ENCODE data around the gene ATRNL1. TPM values are rescaled to one million over a fixed set of nuclear protein-coding genes. Genes with fewer than 3 reads are reported as not detected.

ATRNL1 gene, protein sequence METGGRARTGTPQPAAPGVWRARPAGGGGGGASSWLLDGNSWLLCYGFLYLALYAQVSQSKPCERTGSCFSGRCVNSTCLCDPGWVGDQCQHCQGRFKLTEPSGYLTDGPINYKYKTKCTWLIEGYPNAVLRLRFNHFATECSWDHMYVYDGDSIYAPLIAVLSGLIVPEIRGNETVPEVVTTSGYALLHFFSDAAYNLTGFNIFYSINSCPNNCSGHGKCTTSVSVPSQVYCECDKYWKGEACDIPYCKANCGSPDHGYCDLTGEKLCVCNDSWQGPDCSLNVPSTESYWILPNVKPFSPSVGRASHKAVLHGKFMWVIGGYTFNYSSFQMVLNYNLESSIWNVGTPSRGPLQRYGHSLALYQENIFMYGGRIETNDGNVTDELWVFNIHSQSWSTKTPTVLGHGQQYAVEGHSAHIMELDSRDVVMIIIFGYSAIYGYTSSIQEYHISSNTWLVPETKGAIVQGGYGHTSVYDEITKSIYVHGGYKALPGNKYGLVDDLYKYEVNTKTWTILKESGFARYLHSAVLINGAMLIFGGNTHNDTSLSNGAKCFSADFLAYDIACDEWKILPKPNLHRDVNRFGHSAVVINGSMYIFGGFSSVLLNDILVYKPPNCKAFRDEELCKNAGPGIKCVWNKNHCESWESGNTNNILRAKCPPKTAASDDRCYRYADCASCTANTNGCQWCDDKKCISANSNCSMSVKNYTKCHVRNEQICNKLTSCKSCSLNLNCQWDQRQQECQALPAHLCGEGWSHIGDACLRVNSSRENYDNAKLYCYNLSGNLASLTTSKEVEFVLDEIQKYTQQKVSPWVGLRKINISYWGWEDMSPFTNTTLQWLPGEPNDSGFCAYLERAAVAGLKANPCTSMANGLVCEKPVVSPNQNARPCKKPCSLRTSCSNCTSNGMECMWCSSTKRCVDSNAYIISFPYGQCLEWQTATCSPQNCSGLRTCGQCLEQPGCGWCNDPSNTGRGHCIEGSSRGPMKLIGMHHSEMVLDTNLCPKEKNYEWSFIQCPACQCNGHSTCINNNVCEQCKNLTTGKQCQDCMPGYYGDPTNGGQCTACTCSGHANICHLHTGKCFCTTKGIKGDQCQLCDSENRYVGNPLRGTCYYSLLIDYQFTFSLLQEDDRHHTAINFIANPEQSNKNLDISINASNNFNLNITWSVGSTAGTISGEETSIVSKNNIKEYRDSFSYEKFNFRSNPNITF (N-terminal part only)
- 1 to 10 TPM in 1 of 2 experiments, under 1 TPM in 1; 0.41 to 1.0 TPM for total RNA-seq

- H3K9me3 Mint-ChIP-seq, result no peaks in the 10 kb centered on the region
- H3K27me3 Mint-ChIP-seq, result peaks cover 60% of the 10 kb centered on the region
- no peaks in the 10 kb centered on the region for H3K36me3 Mint-ChIP-seq
- H3K27ac Mint-ChIP-seq, result no peak within 1 kb of the TSS
- H3K4me3 Mint-ChIP-seq, result peak within 1 kb of the TSS; percentile 74
- DNase-seq, result peak; percentile 33
- H3K4me1 Mint-ChIP-seq, result peaks cover 8% of the 10 kb centered on the region
These were observed at the start of gene ATRNL1 for GRCh38 chr10:115093286-115093775. ATRNL1 (plus strand) TSS chr10:115093365; CDS start chr10:115093751, 386 bp downstream.

DNA sequence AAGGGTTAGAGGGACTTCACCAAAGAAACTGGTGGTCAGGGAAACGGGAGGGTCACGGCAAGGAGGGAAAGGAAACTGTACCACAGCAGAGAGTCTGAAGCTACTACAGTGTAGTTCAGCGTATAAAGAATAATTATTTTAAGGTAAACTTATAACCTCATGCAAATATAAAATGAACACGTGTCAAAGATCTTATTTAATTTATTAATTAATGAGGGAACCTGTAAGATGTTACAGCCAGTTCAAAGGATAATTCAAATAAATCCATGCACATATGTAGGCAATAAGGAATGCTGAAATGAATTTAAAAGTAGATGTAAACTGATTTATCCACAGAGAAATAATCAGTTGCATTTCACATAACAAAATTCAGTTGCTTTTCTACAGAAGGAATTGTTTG is 49.4 kb upstream of the ATRNL1 start:
- Mint-ChIP-seq H3K9me3 (no peaks in the 10 kb centered on the region), H3K27me3 (no peaks in the 10 kb centered on the region), H3K4me1 (no peaks in the 10 kb centered on the region), H3K27ac (no peak overlapping the region), H3K4me3 (no peak overlapping the region), H3K36me3 (no peaks in the 10 kb centered on the region)
- no peak for DNase-seq

DNA sequence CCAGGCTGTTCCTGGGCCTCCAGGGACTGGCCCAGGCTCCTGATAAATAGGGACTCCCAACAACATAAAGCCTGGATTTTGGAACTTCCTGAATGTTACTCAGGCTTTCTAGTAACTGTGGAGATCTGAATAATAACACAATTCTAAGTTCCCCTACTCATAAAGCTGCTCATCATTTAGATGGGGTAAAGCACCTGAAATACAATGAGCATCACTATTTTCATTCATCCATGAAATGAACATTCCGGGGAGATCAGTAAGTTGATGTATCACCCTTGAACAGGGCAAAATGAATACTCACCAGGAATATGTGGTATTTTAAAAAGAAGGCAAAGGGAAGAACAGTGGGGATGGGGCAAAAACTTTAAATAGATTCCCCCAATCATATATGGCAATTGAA is 48.3 kb upstream of the ATRNL1 start:
- H3K4me1 Mint-ChIP-seq, result no peaks in the 10 kb centered on the region
- H3K36me3 Mint-ChIP-seq, result no peaks in the 10 kb centered on the region
- no peak for DNase-seq
- no peak overlapping the region for H3K4me3 Mint-ChIP-seq
- H3K9me3 Mint-ChIP-seq, result no peaks in the 10 kb centered on the region
- no peak overlapping the region for H3K27ac Mint-ChIP-seq
- no peaks in the 10 kb centered on the region for H3K27me3 Mint-ChIP-seq

- Mint-ChIP-seq H3K9me3 (no peaks in the 10 kb centered on the region), H3K27me3 (peaks cover 4% of the 10 kb centered on the region), H3K36me3 (no peaks in the 10 kb centered on the region), H3K27ac (no peak overlapping the region), H3K4me1 (no peaks in the 10 kb centered on the region), H3K4me3 (no peak overlapping the region)
- DNase-seq, result no peak
These were observed 47.7 kb upstream of the ATRNL1 start for GRCh38 chr10:115045499-115045898.

DNA sequence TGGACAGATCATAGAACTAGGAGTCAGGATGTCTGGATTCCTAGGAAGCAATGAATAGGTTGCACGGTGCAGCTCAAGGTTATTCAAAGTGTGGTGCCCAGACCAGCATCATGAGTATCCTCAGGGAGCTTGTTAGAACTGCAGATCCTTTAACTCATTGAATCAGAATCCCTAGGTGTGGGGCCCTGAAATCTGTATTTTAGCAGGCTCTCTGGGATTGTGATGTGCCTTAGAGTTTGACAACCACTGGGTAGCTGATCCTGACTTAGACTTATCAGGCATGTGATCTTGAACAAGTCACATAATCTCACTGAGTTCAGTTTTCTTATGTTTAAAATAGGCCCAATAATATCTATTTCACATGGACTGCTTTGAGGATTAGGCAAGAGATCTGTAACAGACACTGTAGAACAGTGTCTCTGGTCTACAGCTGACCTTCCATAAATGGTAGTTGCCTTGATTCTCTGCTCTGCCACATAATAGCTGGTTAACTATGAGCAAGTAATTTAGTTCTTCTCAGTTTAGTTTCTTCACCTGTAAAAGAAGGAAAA is 46.4 kb upstream of the ATRNL1 start:
- Mint-ChIP-seq H3K36me3 (no peaks in the 10 kb centered on the region), H3K27me3 (peaks cover 4% of the 10 kb centered on the region), H3K4me3 (no peak overlapping the region), H3K27ac (no peak overlapping the region), H3K4me1 (no peaks in the 10 kb centered on the region), H3K9me3 (no peaks in the 10 kb centered on the region)
- DNase-seq, result no peak

GRCh38 chr10:115047705-115048104 is 45.5 kb upstream of the ATRNL1 start:
- no peak for DNase-seq
- no peaks in the 10 kb centered on the region for H3K36me3 Mint-ChIP-seq
- H3K4me1 Mint-ChIP-seq, result no peaks in the 10 kb centered on the region
- H3K27me3 Mint-ChIP-seq, result peaks cover 4% of the 10 kb centered on the region
- no peak overlapping the region for H3K27ac Mint-ChIP-seq
- no peak overlapping the region for H3K4me3 Mint-ChIP-seq
- H3K9me3 Mint-ChIP-seq, result no peaks in the 10 kb centered on the region

GRCh38 chr10:115049318-115049717 is 43.8 kb upstream of the ATRNL1 start:
- no peak for DNase-seq
- Mint-ChIP-seq H3K27me3 (peaks cover 4% of the 10 kb centered on the region), H3K27ac (no peak overlapping the region), H3K4me3 (no peak overlapping the region), H3K4me1 (no peaks in the 10 kb centered on the region), H3K36me3 (no peaks in the 10 kb centered on the region), H3K9me3 (no peaks in the 10 kb centered on the region)

DNA sequence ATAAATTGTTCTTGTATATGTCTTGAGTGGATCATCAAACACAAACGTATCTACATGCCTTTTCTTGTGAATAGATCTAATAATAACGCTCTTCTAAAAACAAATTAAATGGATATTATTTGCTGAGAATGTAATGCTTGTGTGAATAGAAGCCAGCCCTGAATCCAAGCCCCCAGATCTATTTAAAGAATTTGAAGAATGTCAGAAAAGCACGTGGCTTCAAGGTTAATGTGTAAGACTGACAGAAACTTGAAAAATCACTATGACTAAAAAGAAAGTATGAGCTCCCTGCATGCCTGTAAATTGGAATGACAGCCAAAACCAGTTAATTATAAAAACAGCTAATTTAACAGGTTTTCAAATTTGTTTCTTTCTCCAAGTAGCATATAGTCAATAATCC is 43.2 kb upstream of the ATRNL1 start:
- Mint-ChIP-seq H3K27me3 (peaks cover 4% of the 10 kb centered on the region), H3K27ac (no peak overlapping the region), H3K9me3 (no peaks in the 10 kb centered on the region), H3K36me3 (no peaks in the 10 kb centered on the region), H3K4me1 (no peaks in the 10 kb centered on the region), H3K4me3 (no peak overlapping the region)
- no peak for DNase-seq

DNA sequence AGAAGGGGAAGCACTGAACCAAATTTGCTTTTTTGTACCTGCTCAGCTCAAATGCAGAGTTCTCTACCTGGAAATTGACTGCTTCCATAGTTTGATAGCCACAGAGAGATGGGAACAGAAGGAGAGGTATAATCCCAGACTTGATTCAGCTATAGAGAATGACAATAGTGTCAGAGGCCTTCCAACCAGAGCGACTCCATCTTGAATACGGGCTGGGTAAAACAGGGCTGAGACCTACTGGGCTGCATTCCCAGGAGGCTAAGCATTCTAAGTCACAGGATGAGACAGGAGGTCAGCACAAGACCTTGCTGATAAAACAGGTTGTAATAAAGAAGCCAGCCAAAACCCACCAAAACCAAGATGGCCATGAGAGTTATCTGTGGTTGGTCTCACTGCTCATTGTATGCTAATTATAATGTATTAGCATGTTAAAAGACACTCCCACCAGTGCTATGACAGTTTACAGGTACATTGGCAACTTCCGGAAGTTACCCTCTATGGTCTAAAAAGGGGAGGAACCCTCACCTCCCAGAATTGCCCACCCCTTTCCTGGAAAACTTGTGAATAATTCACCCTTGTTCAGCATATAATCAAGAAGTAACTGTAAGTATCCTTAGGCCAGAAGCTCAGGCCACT is 42.7 kb upstream of the ATRNL1 start:
- Mint-ChIP-seq H3K4me1 (no peaks in the 10 kb centered on the region), H3K36me3 (no peaks in the 10 kb centered on the region), H3K27ac (no peak overlapping the region), H3K4me3 (no peak overlapping the region), H3K27me3 (peaks cover 4% of the 10 kb centered on the region), H3K9me3 (no peaks in the 10 kb centered on the region)
- DNase-seq, result no peak

GRCh38 chr10:115051216-115051615 is 41.9 kb upstream of the ATRNL1 start:
- Mint-ChIP-seq H3K4me3 (no peak overlapping the region), H3K4me1 (no peaks in the 10 kb centered on the region), H3K9me3 (no peaks in the 10 kb centered on the region), H3K27ac (no peak overlapping the region), H3K27me3 (peaks cover 4% of the 10 kb centered on the region), H3K36me3 (no peaks in the 10 kb centered on the region)
- DNase-seq, result no peak

GRCh38 chr10:115052226-115052625 is 40.9 kb upstream of the ATRNL1 start:
- no peak overlapping the region for H3K4me3 Mint-ChIP-seq
- no peak for DNase-seq
- H3K36me3 Mint-ChIP-seq, result no peaks in the 10 kb centered on the region
- no peak overlapping the region for H3K27ac Mint-ChIP-seq
- H3K4me1 Mint-ChIP-seq, result no peaks in the 10 kb centered on the region
- no peaks in the 10 kb centered on the region for H3K9me3 Mint-ChIP-seq
- peaks cover 4% of the 10 kb centered on the region for H3K27me3 Mint-ChIP-seq

GRCh38 chr10:115052728-115053127 is 40.4 kb upstream of the ATRNL1 start:
- no peaks in the 10 kb centered on the region for H3K4me1 Mint-ChIP-seq
- H3K9me3 Mint-ChIP-seq, result no peaks in the 10 kb centered on the region
- no peak overlapping the region for H3K27ac Mint-ChIP-seq
- H3K27me3 Mint-ChIP-seq, result peaks cover 4% of the 10 kb centered on the region
- no peak for DNase-seq
- H3K4me3 Mint-ChIP-seq, result no peak overlapping the region
- H3K36me3 Mint-ChIP-seq, result no peaks in the 10 kb centered on the region

GRCh38 chr10:115056186-115056585 is 37.0 kb upstream of the ATRNL1 start:
- Mint-ChIP-seq H3K27ac (no peak overlapping the region), H3K27me3 (peaks cover 15% of the 10 kb centered on the region), H3K4me3 (no peak overlapping the region), H3K9me3 (no peaks in the 10 kb centered on the region), H3K4me1 (no peaks in the 10 kb centered on the region), H3K36me3 (no peaks in the 10 kb centered on the region)
- no peak for DNase-seq

GRCh38 chr10:115059301-115059898 is 33.8 kb upstream of the ATRNL1 start:
- no peaks in the 10 kb centered on the region for H3K9me3 Mint-ChIP-seq
- no peaks in the 10 kb centered on the region for H3K4me1 Mint-ChIP-seq
- H3K27me3 Mint-ChIP-seq, result peaks cover 17% of the 10 kb centered on the region
- no peaks in the 10 kb centered on the region for H3K36me3 Mint-ChIP-seq
- H3K27ac Mint-ChIP-seq, result no peak overlapping the region
- H3K4me3 Mint-ChIP-seq, result no peak overlapping the region
- no peak for DNase-seq

Measured in activated naive CD8-positive, alpha-beta T cell treated with anti-CD3 and anti-CD28 coated beads for 36 hours (primary cell).